RWPE2 (cell line): ENCODE measurements around the gene MRPL47.

Source experiments
- ATAC-seq: fragments of 200-7000 bp; cut with Tn5 transposase; 3 replicates; pipeline ENCODE4 v1.9.1; 2021; ENCODE audit warnings: low read depth
- DNase-seq: peaks from one replicate; pipeline ENCODE4 v3.0.0-alpha.2; 2020; ENCODE audit warnings: low spot score
- H3K27ac ChIP-seq: fragments of 450-650 bp; 2 replicates; pipeline ENCODE4 v1.5.1; 2017; ENCODE audit warnings: mild to moderate bottlenecking; ENCODE audit not compliant: poor library complexity, severe bottlenecking
- H3K27me3 ChIP-seq: fragments of 250-450 bp; sonication (Bioruptor Pico); 2 replicates; pipeline ENCODE4 v1.5.1; 2021; ENCODE audit warnings: mild to moderate bottlenecking, moderate library complexity; ENCODE audit not compliant: insufficient read depth, poor library complexity, severe bottlenecking
- H3K36me3 ChIP-seq: fragments of 250-450 bp; sonication (Bioruptor Pico); 2 replicates; pipeline ENCODE4 v1.5.1; 2020; ENCODE audit warnings: low read depth, mild to moderate bottlenecking, moderate library complexity
- H3K4me1 ChIP-seq: fragments of 250-450 bp; sonication (Bioruptor Pico); 2 replicates; pipeline ENCODE4 v1.5.1; 2021; ENCODE audit warnings: mild to moderate bottlenecking, moderate library complexity; ENCODE audit not compliant: insufficient read depth, poor library complexity, severe bottlenecking
- H3K4me3 ChIP-seq: fragments of 250-450 bp; sonication (Bioruptor Pico); 2 replicates; pipeline ENCODE4 v1.5.1; 2021; ENCODE audit warnings: mild to moderate bottlenecking, moderate library complexity; ENCODE audit not compliant: severe bottlenecking
- H3K9me3 ChIP-seq: fragments of 250-450 bp; sonication (Bioruptor Pico); 2 replicates; pipeline ENCODE4 v1.5.1; 2021; ENCODE audit warnings: mild to moderate bottlenecking, moderate library complexity; ENCODE audit not compliant: severe bottlenecking
- TF ChIP-seq, protein P1 (sequence below): fragments of 450-650 bp; IDR thresholded peaks from one replicate; pipeline ENCODE4 v1.5.1; 2017; ENCODE audit warnings: mild to moderate bottlenecking, moderate library complexity; ENCODE audit not compliant: poor library complexity, severe bottlenecking

Gene MRPL47

GRCh38 chr3:179591313-179591712, 13.1 kb downstream of the MRPL47 start:
- Histone ChIP-seq H3K36me3 (peaks cover 96% of the 10 kb centered on the region), H3K27me3 (no peaks in the 10 kb centered on the region), H3K27ac (no peak overlapping the region), H3K4me3 (no peak overlapping the region), H3K4me1 (no peaks in the 10 kb centered on the region), H3K9me3 (no peaks in the 10 kb centered on the region)
- no peak for ATAC-seq
- DNase-seq, result no peak
- TF ChIP-seq, protein P1, sequence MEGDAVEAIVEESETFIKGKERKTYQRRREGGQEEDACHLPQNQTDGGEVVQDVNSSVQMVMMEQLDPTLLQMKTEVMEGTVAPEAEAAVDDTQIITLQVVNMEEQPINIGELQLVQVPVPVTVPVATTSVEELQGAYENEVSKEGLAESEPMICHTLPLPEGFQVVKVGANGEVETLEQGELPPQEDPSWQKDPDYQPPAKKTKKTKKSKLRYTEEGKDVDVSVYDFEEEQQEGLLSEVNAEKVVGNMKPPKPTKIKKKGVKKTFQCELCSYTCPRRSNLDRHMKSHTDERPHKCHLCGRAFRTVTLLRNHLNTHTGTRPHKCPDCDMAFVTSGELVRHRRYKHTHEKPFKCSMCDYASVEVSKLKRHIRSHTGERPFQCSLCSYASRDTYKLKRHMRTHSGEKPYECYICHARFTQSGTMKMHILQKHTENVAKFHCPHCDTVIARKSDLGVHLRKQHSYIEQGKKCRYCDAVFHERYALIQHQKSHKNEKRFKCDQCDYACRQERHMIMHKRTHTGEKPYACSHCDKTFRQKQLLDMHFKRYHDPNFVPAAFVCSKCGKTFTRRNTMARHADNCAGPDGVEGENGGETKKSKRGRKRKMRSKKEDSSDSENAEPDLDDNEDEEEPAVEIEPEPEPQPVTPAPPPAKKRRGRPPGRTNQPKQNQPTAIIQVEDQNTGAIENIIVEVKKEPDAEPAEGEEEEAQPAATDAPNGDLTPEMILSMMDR, result no peak

- Histone ChIP-seq H3K27ac (no peak overlapping the region), H3K4me1 (no peaks in the 10 kb centered on the region), H3K36me3 (peaks cover 96% of the 10 kb centered on the region), H3K9me3 (no peaks in the 10 kb centered on the region), H3K27me3 (no peaks in the 10 kb centered on the region), H3K4me3 (no peak overlapping the region)
- DNase-seq (no peak), ATAC-seq (no peak)
- TF ChIP-seq, protein P1, result no peak
Observed at GRCh38 chr3:179590669-179591068, 13.8 kb downstream of the MRPL47 start.

GRCh38 chr3:179589143-179589542, 15.3 kb downstream of the MRPL47 start:
- H3K27me3 ChIP-seq, result no peaks in the 10 kb centered on the region
- no peak overlapping the region for H3K27ac ChIP-seq
- peaks cover 95% of the 10 kb centered on the region for H3K36me3 ChIP-seq
- ATAC-seq, result no peak
- H3K9me3 ChIP-seq, result no peaks in the 10 kb centered on the region
- no peak for DNase-seq
- H3K4me3 ChIP-seq, result no peak overlapping the region
- TF ChIP-seq, protein P1, result no peak
- no peaks in the 10 kb centered on the region for H3K4me1 ChIP-seq

DNA sequence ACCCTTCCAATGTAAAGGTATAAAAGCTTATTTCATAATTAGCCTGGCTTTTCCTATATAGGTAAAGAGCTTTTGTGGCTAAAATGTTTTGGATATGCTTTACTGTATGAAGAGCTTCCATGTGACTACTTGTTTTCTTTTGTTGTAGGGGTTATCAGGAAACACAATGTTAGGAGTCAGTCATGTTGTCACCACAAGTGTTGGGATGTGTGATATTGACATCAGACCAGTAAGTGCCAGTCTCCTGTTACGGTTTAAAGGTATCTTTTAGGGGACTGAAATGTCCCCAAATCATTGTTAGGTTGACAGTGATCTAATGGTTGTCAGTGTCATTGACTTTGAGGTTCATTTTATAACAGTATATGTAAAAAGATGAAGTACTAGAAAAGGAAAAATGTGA, 23.4 kb downstream of the MRPL47 start:
- Histone ChIP-seq H3K36me3 (peaks cover 94% of the 10 kb centered on the region), H3K27ac (no peak overlapping the region)

DNA sequence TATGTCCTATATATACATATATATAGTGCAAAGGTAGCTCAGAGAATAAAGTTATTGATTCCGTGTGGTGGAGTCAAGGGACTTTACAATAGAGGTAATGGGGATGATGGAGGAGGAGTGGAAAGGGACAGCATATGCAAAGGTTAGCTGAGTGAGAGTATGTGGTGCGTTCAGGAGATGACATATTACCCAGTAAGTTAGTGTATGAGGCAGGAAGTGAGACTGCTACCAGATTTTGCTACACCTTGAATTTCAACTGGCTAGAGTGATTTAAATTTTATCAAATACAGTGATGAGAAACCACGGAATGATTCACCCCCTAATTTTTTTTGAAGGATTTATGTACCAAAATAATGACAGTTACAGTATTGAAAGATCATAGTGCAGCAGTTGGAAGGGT, 38.9 kb downstream of the MRPL47 start:
- H3K4me1 ChIP-seq, result peaks cover 13% of the 10 kb centered on the region
- no peaks in the 10 kb centered on the region for H3K9me3 ChIP-seq
- no peak for ATAC-seq
- DNase-seq, result no peak
- H3K36me3 ChIP-seq, result peaks cover 19% of the 10 kb centered on the region
- no peak overlapping the region for H3K4me3 ChIP-seq
- TF ChIP-seq, protein P1, result no peak
- H3K27ac ChIP-seq, result no peak overlapping the region
- no peaks in the 10 kb centered on the region for H3K27me3 ChIP-seq

More for the DNA sequence above, 23.4 kb downstream of the MRPL47 start:
- H3K4me3 ChIP-seq, result no peak overlapping the region
- DNase-seq (no peak), ATAC-seq (no peak)
- H3K9me3 ChIP-seq, result no peaks in the 10 kb centered on the region
- TF ChIP-seq, protein P1, result no peak
- H3K4me1 ChIP-seq, result no peaks in the 10 kb centered on the region
- no peaks in the 10 kb centered on the region for H3K27me3 ChIP-seq
